Left lung (tissue), 10 donors: ENCODE measurements around the gene GLIS1. TPM values are rescaled to one million over a fixed set of nuclear protein-coding genes. Genes with fewer than 3 reads are reported as not detected.

Experiments
- ATAC-seq: fragments of 200-7000 bp; cut with Tn5 transposase; one replicate; pipeline ENCODE4 v1.9.1; 2020; ENCODE audit warnings: moderate library complexity
- DNase-seq, 4 donors: peaks; one replicate each; pipeline ENCODE4 v3.0.0-alpha.2; 2013 to 2020
- H3K27ac ChIP-seq, 2 donors: fragments of 200-600 bp; sonication (generic) in 1 of 2; one replicate each; pipeline versions ENCODE4 v1.5.0 to v1.8.0; 2020 to 2021
- H3K27me3 ChIP-seq, 2 donors: fragments of 200-600 bp; sonication (generic) in 1 of 2; one replicate each; pipeline versions ENCODE4 v1.5.0 to v1.8.0; 2020 to 2021
- H3K36me3 ChIP-seq, 2 donors: fragments of 200-600 bp; sonication (generic) in 1 of 2; one replicate each; pipeline versions ENCODE4 v1.5.0 to v1.8.0; 2020 to 2021
- H3K4me1 ChIP-seq, 2 donors: fragments of 200-600 bp; one replicate each; pipeline ENCODE4 v1.8.0; 2021
- H3K4me3 ChIP-seq, 2 donors: fragments of 200-600 bp; sonication (generic) in 1 of 2; one replicate each; pipeline versions ENCODE4 v1.5.0 to v1.8.0; 2020 to 2021; ENCODE audit warnings: mild to moderate bottlenecking in 1 of 2
- H3K9me3 ChIP-seq, 2 donors: fragments of 200-600 bp; sonication (generic) in 1 of 2; one replicate each; pipeline versions ENCODE4 v1.5.0 to v1.8.0; 2020 to 2021
- CTCF ChIP-seq, 2 donors: fragments of 200-600 bp; sonication (generic) in 1 of 2; IDR thresholded peaks; one replicate each; pipeline versions ENCODE4 v1.5.0 to v1.8.0; 2021; ENCODE audit warnings: antibody characterized with exemption in 2 of 2
- intact Hi-C, 2 donors: fragments of 100-400 bp; cut with DNase I; formaldehyde crosslinking; loops; one replicate each; pipeline versions ENCODE4 v1.11.2 to v1.14.2; 2022
- polyA plus RNA-seq, 6 donors: library from polyadenylated mRNA; unstranded; fragments of 120-200 nt; gene quantifications; one replicate each; pipeline ENCODE4 v1.2.1, GENCODE V29; 2013; ENCODE audit not compliant: insufficient read length in 6 of 6
- total RNA-seq, 2 donors: library from RNA; stranded (reverse); fragmentation: NEBNext Ultra II Directional; extraction: Animal tissue kit (Norgen Biotek cat#: 25700); gene quantifications; one replicate each; pipeline ENCODE4 v1.2.1, GENCODE V29; 2021
- donor health status: DM: no; HTN: yes; CAD: no.
- donor health status: DM: no; HTN: no; CAD: no.

GLIS1 gene
- total and polyA plus RNA-seq, 8 donors: 0.06 to 0.16 (median 0.12) TPM; not detected in 4

GRCh38 chr1:53686091-53686964, 52.6 kb downstream of the GLIS1 start:
- Histone ChIP-seq H3K9me3 (no peaks in the 10 kb centered on the region), H3K4me1 (peaks cover 0 to 5% of the 10 kb centered on the region in 2 donors), H3K27me3 (peaks cover 8 to 88% of the 10 kb centered on the region in 2 donors), H3K36me3 (no peaks in the 10 kb centered on the region), H3K4me3 (no peak overlapping the region), H3K27ac (no peak overlapping the region)
- ATAC-seq: no peak
- intact Hi-C loops: no loop called here
- TF ChIP-seq CTCF (IDR thresholded peaks at IDR 0.05): no peak
- no peak for DNase-seq

GRCh38 chr1:53685272-53686051, 53.5 kb downstream of the GLIS1 start:
- Histone ChIP-seq H3K4me1 (peaks cover 0 to 5% of the 10 kb centered on the region in 2 donors), H3K9me3 (no peaks in the 10 kb centered on the region), H3K27ac (no peak overlapping the region), H3K4me3 (no peak overlapping the region), H3K27me3 (peaks cover 8 to 93% of the 10 kb centered on the region in 2 donors), H3K36me3 (no peaks in the 10 kb centered on the region)
- peak; percentile 43 for ATAC-seq
- DNase-seq: no peak
- no peak for TF ChIP-seq CTCF (IDR thresholded peaks at IDR 0.05)
- intact Hi-C loops: no loop called here

DNA sequence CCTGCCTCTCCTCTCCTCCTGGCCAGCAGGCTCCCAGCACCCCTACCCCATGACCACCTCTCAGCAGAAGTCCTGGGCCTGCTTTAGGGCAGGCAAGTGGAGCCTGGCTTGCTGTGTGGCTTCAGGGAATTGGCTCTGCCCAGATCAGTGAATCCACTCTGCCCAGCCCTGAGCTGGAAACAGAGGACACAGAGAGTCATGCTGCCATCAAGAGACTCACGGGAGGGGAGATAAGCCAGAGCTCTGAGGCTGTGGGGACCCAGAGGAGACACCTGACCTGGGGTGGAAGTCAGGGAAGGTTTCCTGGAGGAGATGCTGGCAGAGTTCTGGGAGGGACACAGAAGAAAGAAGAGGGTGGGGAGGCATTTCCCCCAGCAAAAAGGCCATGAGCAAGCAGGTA, 54.2 kb downstream of the GLIS1 start:
- Histone ChIP-seq H3K4me1 (peaks cover 0 to 5% of the 10 kb centered on the region in 2 donors), H3K36me3 (no peaks in the 10 kb centered on the region), H3K9me3 (no peaks in the 10 kb centered on the region), H3K4me3 (no peak overlapping the region), H3K27me3 (peaks cover 8 to 86% of the 10 kb centered on the region in 2 donors), H3K27ac (no peak overlapping the region)
- TF ChIP-seq CTCF (IDR thresholded peaks at IDR 0.05): no peak
- ATAC-seq (no peak), DNase-seq (no peak)
- intact Hi-C loops: no loop called here

GRCh38 chr1:53683986-53684740, 54.8 kb downstream of the GLIS1 start:
- Histone ChIP-seq H3K36me3 (no peaks in the 10 kb centered on the region), H3K27me3 (peaks cover 8 to 80% of the 10 kb centered on the region in 2 donors), H3K9me3 (no peaks in the 10 kb centered on the region), H3K27ac (no peak overlapping the region), H3K4me1 (peaks cover 0 to 5% of the 10 kb centered on the region in 2 donors), H3K4me3 (no peak overlapping the region)
- ATAC-seq (no peak), DNase-seq (no peak)
- intact Hi-C loops: no loop called here
- no peak for TF ChIP-seq CTCF (IDR thresholded peaks at IDR 0.05)
